ENCODE measurements around the gene TRAPPC2L. TPM values are rescaled to one million over a fixed set of nuclear protein-coding genes. Genes with fewer than 3 reads are reported as not detected.
"Not testable (repeated sequence)": the region's sequence is repeated elsewhere in the genome, so short reads cannot be mapped to it uniquely, and the experiment has no call there.

TRAPPC2L gene
- total RNA-seq, 1 donor from 2014 or later, result 50.6 TPM

GRCh38 chr16:88891083-88891482 lies 34.2 kb downstream of the TRAPPC2L start:
- no peak for DNase-seq
- Mint-ChIP-seq H3K4me3 (ENCODE audit: unreplicated experiment) (no peak overlapping the region), H3K27me3 (ENCODE audit: unreplicated experiment) (peaks cover 24% of the 10 kb centered on the region), H3K36me3 (ENCODE audit: unreplicated experiment) (peaks cover 5% of the 10 kb centered on the region), H3K9me3 (ENCODE audit: unreplicated experiment) (peaks cover 40% of the 10 kb centered on the region), H3K27ac (ENCODE audit: unreplicated experiment) (peak overlapping the region; percentile 59), H3K4me1 (ENCODE audit: low read depth, unreplicated experiment) (peaks cover 8% of the 10 kb centered on the region)
- no peak for TF ChIP-seq CTCF (IDR thresholded peaks at IDR 0.05; ENCODE audit: partially characterized antibody, unreplicated experiment)

GRCh38 chr16:88892065-88892464 lies 35.1 kb downstream of the TRAPPC2L start:
- H3K4me3 Mint-ChIP-seq (ENCODE audit: unreplicated experiment), result peak overlapping the region; percentile 61
- no peak for TF ChIP-seq CTCF (IDR thresholded peaks at IDR 0.05; ENCODE audit: partially characterized antibody, unreplicated experiment)
- H3K9me3 Mint-ChIP-seq (ENCODE audit: unreplicated experiment), result peaks cover 38% of the 10 kb centered on the region
- peak overlapping the region; percentile 84 for H3K27ac Mint-ChIP-seq (ENCODE audit: unreplicated experiment)
- peaks cover 5% of the 10 kb centered on the region for H3K36me3 Mint-ChIP-seq (ENCODE audit: unreplicated experiment)
- no peak for DNase-seq
- H3K4me1 Mint-ChIP-seq (ENCODE audit: low read depth, unreplicated experiment), result peaks cover 6% of the 10 kb centered on the region
- peaks cover 22% of the 10 kb centered on the region for H3K27me3 Mint-ChIP-seq (ENCODE audit: unreplicated experiment)

GRCh38 chr16:88893127-88893968 lies 36.4 kb downstream of the TRAPPC2L start:
- TF ChIP-seq CTCF (IDR thresholded peaks at IDR 0.05; ENCODE audit: partially characterized antibody, unreplicated experiment), result no peak
- Mint-ChIP-seq H3K27me3 (ENCODE audit: unreplicated experiment) (peaks cover 20% of the 10 kb centered on the region), H3K27ac (ENCODE audit: unreplicated experiment) (peak overlapping the region; percentile 55), H3K9me3 (ENCODE audit: unreplicated experiment) (peaks cover 36% of the 10 kb centered on the region), H3K4me3 (ENCODE audit: unreplicated experiment) (no peak overlapping the region), H3K4me1 (ENCODE audit: low read depth, unreplicated experiment) (peaks cover 6% of the 10 kb centered on the region), H3K36me3 (ENCODE audit: unreplicated experiment) (peaks cover 5% of the 10 kb centered on the region)
- no peak for DNase-seq

- H3K4me1 Mint-ChIP-seq (ENCODE audit: low read depth, unreplicated experiment); H3K4me3 Mint-ChIP-seq (ENCODE audit: unreplicated experiment): not testable (repeated sequence)
Measured at GRCh38 chr16:88894266-88894665, 37.3 kb downstream of the TRAPPC2L start.

GRCh38 chr16:88894681-88895300 lies 37.9 kb downstream of the TRAPPC2L start:
- Mint-ChIP-seq H3K9me3 (ENCODE audit: unreplicated experiment) (peaks cover 27% of the 10 kb centered on the region), H3K4me1 (ENCODE audit: low read depth, unreplicated experiment) (peaks cover 6% of the 10 kb centered on the region), H3K4me3 (ENCODE audit: unreplicated experiment) (no peak overlapping the region), H3K27me3 (ENCODE audit: unreplicated experiment) (peaks cover 15% of the 10 kb centered on the region), H3K27ac (ENCODE audit: unreplicated experiment) (no peak overlapping the region), H3K36me3 (ENCODE audit: unreplicated experiment) (peaks cover 5% of the 10 kb centered on the region)
- no peak for DNase-seq
- TF ChIP-seq CTCF (IDR thresholded peaks at IDR 0.05; ENCODE audit: partially characterized antibody, unreplicated experiment), result no peak

More at GRCh38 chr16:88894266-88894665, 37.3 kb downstream of the TRAPPC2L start:
- not testable (repeated sequence) for DNase-seq; H3K27ac Mint-ChIP-seq (ENCODE audit: unreplicated experiment); H3K36me3 Mint-ChIP-seq (ENCODE audit: unreplicated experiment)
- H3K9me3 Mint-ChIP-seq (ENCODE audit: unreplicated experiment), result peaks cover 32% of the 10 kb centered on the region
- peaks cover 19% of the 10 kb centered on the region for H3K27me3 Mint-ChIP-seq (ENCODE audit: unreplicated experiment)

All from glutamatergic neuron (in vitro differentiated cells).